NCI-H1436 (cell line): ENCODE data around the gene CPN1.

Experiments used
- DNase-seq: peaks from one replicate; lab custom pipeline; 2025; lab: John Stamatoyannopoulos, UW

CPN1 gene

GRCh38 chr10:100076750-100077149 lies 4.9 kb downstream of the CPN1 start:
- no peak for DNase-seq

- no peak for DNase-seq
These were observed 6.0 kb downstream of the CPN1 start for GRCh38 chr10:100075426-100076220.

DNA sequence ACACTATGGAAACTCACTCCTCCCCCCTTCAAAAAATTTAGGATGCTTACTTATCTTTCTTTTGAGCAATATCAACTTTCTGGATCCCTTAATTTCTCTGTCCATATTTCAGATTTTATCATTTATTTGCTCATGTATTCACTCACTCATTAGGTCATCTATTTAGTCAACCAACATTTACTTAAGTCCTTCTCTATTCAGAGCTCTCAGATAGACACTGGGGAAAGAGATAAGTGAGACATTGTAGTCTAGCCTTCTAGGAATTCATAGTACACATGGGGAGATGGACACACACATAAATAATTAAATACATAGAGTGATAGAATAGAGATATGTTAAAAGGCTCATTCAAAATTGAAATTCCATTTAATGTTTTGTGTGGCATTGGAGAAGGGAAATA lies 9.2 kb downstream of the CPN1 start:
- no peak for DNase-seq

- no peak for DNase-seq
These were observed 10.1 kb downstream of the CPN1 start for GRCh38 chr10:100071529-100071928.

DNA sequence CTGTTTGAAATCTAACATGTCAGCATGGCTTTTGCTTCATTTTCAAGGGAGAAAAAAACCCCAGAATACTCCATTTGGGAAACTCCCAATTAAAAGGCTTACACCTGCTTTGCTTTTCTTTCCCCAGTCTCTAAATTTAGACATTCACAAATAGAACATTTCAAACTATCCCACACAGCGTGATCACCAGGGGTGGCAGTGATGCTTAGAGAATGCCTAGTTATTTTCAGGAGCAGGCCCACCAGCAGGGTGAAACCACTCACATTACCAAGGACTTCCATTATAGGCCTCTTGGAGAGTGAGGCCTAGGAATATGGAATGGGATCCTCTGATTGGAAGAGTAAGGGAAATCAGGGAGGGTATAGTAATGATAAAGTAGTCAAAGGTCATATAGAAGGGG lies 14.2 kb downstream of the CPN1 start:
- DNase-seq, result no peak

GRCh38 chr10:100065084-100065660 lies 16.5 kb downstream of the CPN1 start:
- no peak for DNase-seq

DNA sequence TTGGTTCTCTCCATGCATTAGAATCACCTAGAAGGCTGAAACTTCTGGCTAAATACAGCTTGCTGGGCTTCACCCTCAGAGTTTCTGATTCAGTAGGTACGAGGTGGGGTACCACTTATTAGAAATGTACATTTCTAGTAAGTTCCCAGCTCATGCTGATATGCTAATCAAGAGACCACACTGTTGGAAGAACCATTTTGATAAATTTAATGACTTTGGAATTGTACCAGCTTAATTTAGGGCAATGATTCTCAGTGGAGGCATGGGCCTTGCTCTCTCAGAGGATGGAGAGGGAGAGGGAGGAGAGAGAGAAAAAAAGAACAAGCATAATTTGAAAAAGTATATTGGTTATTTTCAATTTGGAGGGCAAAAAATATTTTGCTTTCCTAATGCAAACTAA lies 20.3 kb downstream of the CPN1 start:
- no peak for DNase-seq

DNA sequence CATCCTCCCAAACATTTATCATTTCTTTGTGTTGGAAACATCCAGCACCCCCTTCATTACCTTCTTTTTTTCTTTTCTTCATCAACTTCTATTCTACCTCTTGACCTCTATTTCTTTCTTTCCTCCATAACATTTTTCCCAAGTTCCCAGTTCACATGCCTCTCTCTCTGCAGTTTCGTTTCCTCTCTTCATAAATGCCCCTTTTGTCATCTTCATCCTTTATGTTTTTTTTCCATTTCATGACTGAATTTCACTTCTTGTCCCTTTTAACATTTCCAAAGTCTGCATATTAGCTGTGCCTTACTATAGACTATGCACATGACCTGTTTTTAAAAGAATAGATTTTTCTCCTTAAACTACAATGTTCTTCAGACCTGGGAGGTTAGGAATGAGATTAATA lies 23.7 kb downstream of the CPN1 start:
- DNase-seq, result no peak

- DNase-seq, result no peak
These were observed 27.8 kb downstream of the CPN1 start for GRCh38 chr10:100053686-100054460.

DNA sequence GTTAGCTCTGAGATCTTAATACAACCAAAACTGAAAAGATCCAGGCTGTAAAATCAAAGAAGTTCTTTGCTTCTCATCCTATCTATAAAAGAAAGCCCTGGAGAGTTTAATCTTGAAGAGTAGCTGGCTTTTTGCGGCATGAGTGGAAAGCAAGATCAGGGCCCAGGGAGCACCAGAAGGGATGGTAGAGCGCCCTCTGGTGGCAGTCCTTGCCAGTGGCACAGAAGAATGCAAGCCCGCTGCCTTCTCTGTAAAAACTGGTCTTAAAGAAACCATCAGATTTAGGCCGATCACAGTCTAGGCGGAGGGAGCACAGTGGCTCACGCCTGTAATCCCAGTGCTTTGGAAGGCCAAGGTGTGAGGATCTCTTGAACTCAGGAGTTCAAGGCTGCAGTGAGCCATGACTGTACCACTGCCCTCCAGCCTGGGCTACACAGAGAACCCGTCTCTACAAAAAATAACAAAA lies 35.6 kb downstream of the CPN1 start:
- peak; percentile 73 for DNase-seq

- DNase-seq, result no peak
These were observed 36.1 kb downstream of the CPN1 start for GRCh38 chr10:100045592-100045991.

DNA sequence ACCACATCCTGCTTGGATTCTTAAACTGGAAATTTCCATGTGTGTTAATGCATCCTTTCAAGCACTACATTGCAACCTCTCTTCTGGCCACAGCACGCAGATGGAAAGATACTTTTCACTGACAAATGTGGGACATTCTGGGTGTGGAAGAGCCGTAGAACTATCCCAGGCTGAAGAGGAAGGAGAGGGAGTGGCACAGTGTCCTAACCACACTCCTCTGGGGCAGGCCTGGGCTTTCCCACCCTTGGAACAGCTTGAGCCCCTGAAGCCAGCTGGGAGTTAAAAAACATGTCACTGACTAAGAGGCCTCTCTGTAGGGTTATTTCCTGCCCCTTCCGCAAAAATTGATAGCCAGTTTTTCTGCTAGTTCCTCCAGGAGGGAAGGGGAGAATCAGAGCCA lies 37.9 kb downstream of the CPN1 start:
- DNase-seq, result no peak

DNA sequence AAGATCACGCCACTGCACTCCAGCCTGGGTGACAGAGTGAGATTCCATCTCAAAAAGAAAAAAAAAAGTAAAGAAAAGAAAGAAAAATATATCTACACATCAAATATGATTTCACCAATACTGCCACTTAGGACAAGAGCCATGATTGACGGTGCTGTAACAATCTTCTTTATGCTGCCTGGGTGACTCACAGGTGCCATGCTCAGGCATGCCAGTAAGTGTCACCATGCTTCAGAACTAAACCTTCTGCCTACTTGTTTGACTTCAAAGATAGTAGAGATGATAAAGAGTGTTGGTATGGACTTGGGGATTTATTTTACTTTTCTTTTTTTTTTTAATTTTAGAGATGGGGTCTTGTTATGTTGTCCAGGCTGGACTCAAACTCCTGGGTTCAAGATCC lies 38.3 kb downstream of the CPN1 start:
- no peak for DNase-seq

DNA sequence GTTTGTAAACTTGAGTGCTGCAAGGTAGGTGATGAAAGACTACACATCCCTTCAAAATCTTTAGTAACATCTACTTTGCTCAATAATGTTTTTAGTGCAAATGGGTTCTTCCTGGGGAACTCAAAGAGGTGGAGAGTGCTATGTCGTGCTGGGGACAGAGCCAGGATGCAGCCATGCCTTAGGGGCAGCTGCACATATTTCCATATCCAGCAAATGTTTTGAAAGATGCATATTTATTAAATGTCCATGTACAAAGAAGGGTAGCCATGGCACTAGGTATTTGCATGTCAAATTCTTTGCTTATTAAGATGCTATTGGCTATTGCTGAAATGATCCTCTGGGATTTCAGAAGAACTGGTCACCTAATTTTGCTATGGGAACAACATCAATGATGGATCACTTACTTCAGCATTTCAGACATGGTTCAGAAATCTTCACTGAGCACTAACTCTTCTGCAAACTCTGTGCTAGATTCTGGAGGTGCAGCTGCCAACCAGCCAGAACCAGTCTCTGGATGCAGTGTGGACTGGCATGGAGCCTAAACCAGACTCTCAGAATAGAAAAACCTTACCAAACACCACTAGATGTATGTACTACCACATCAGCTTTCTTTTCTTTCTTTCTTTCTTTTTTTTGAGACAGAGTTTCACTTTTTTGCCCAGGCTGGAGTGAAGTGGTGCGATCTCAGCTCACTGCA lies 40.2 kb downstream of the CPN1 start:
- no peak for DNase-seq

DNA sequence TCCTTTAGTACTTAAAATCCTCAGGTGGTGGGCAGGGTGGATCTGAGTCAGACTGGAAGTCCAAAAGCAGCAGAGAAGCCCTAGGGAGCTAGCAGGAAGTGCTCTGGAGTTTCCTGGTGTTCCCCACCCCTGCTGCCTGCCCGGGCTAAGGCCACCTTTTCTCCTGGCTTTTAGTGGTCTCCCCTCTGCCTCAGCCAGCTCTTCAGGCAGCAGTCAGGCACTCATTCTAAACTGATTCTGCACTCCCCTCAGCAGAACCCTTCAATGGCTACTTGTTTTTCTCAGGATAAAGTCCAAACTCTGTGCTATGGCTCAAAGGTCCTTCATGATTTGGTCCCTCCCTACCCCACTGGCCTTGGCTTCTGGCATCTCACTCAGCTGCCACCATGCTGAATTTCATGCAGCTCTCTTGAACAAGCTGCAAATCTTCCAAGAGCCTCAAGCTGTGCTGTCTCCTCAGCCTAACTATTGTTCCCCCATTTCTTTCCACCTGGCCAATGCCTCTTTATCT lies 43.1 kb downstream of the CPN1 start:
- DNase-seq, result no peak

- no peak for DNase-seq
These were observed 43.8 kb downstream of the CPN1 start for GRCh38 chr10:100037758-100038315.

DNA sequence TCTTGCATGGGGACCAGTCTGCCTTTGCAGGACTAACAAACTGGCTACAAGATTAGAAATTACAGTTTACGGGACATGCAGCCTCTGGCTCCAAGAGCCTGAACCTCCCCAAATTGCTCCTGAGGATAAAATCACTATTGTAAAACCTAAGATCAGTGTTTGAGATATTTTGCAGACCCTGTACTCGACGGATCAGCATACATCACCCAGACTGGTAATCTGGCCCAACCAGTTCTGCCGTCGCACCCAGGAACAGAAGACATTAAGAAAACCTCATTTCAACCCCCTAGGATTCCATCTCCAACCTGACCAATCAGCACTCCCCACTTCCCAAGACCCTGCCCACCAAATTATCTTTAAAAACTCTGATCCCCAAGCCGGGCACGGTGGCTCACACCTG lies 44.8 kb downstream of the CPN1 start:
- no peak for DNase-seq

- no peak for DNase-seq
These were observed 47.8 kb downstream of the CPN1 start for GRCh38 chr10:100033766-100034418.

DNA sequence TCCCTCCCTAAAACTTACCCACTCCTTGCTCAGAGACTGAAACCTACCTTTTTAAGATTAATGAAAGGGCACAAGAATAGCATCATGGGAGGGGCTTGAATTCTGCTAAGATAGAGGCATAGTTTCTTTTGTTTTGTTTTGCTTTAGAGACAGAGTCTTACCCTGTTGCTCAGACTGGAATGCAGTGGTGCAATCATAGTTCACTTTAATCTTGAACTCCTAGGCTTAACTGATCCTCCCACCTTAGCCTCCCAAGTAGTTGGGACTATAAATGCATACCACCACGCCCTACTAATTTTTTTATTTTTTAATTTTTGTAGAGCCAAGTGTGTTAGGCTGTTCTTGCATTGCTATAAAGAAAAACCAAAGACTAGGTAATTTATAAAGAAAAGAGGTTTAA lies 54.3 kb downstream of the CPN1 start:
- no peak for DNase-seq

DNA sequence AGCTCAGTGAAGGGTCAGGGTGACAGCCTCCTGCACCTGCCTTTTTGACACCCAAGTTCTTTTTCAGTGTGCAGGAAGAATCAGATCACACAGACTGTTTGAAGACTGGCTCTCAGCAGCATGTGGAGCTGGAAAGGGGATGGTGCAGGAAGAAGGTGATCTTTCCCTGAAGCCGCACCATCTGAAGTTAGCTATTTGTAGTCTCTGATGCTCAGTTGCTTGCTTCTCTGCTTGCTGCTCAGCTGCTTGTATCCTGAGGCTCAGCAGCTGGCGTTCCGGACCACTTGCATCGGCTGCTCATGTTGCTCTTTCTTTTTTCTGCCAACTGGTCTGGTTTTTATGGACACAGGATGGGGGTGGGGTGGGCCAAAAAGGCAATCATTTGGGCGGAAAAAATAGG lies 56.1 kb downstream of the CPN1 start:
- DNase-seq, result no peak

DNA sequence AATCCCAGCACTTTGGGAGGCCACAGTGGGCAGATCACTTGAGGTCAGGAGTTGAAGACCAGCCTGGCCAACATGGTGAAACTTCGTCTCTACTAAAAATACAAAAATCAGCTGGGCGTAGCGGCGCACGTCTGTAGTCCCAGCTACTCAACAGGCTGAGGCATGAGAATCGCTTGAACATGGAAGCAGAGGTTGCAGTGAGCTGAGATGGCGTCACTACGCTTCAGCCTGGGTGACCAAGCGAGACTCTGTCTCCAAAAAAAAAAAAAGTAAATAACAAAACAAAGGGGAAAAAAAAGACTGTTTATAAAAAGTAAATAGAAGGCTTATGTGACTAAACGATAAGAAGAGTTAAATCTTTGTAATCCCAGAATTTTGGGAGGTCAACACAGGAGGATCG lies 56.9 kb downstream of the CPN1 start:
- no peak for DNase-seq
